ENCODE measurements around the gene VAC14.

DNA sequence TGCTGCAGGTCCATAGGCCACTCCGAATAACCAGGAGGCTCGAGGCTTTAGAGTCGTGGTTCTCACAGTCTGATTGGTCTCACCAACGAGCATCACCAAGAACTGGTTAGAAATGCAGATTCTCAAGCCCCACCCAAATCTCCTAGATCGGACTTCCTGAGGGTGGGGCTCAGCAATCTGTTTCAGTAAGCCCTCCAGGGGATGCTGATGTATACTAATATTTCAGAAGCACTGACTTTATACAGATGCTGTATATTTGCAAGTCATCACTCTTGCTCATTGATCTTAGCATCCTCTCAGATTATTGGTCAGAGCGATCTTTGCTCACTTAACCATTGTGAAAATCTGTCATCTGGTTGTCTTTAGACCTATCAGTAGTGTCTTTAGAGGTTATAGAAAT is 4.4 kb upstream of the VAC14 start:
- TF ChIP-seq, protein P1, sequence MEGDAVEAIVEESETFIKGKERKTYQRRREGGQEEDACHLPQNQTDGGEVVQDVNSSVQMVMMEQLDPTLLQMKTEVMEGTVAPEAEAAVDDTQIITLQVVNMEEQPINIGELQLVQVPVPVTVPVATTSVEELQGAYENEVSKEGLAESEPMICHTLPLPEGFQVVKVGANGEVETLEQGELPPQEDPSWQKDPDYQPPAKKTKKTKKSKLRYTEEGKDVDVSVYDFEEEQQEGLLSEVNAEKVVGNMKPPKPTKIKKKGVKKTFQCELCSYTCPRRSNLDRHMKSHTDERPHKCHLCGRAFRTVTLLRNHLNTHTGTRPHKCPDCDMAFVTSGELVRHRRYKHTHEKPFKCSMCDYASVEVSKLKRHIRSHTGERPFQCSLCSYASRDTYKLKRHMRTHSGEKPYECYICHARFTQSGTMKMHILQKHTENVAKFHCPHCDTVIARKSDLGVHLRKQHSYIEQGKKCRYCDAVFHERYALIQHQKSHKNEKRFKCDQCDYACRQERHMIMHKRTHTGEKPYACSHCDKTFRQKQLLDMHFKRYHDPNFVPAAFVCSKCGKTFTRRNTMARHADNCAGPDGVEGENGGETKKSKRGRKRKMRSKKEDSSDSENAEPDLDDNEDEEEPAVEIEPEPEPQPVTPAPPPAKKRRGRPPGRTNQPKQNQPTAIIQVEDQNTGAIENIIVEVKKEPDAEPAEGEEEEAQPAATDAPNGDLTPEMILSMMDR (IDR thresholded peaks at IDR 0.05): no peak
- TF ChIP-seq POLR2A (IDR thresholded peaks at IDR 0.05): no peak
- TF ChIP-seq POLR2AphosphoS5 (IDR thresholded peaks at IDR 0.05; ENCODE audit: insufficient read depth in 1 of 2, low read depth in 1 of 2): no peak

Measured in vagina (tissue), 2 donors.